GM18873 (cell line): Measurements from ENCODE around the gene ESRRA.

Experiments
- ATAC-seq: cut with Tn5 transposase; IDR thresholded peaks from one replicate; pipeline ENCODE4 v1.9.1; 2021; ENCODE audit warnings: mild to moderate bottlenecking, moderate library complexity, moderate number of reproducible peaks; ENCODE audit not compliant: unreplicated experiment, low FRiP score

The ESRRA gene

DNA sequence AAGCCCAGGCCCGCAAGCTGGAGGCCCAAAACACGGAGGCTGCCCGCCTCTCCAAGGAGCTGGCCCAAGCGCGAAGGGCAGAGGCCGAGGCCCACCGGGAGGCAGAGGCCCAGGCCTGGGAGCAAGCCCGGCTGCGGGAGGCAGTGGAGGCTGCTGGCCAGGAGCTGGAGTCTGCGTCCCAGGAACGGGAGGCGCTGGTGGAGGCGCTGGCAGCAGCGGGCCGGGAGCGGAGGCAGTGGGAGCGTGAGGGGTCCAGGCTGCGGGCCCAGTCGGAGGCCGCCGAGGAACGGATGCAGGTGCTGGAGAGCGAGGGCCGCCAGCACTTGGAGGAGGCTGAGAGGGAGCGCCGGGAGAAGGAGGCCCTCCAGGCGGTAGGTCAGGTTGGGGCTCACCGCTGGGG is 39.5 kb downstream of the ESRRA start:
- ATAC-seq, result no peak

DNA sequence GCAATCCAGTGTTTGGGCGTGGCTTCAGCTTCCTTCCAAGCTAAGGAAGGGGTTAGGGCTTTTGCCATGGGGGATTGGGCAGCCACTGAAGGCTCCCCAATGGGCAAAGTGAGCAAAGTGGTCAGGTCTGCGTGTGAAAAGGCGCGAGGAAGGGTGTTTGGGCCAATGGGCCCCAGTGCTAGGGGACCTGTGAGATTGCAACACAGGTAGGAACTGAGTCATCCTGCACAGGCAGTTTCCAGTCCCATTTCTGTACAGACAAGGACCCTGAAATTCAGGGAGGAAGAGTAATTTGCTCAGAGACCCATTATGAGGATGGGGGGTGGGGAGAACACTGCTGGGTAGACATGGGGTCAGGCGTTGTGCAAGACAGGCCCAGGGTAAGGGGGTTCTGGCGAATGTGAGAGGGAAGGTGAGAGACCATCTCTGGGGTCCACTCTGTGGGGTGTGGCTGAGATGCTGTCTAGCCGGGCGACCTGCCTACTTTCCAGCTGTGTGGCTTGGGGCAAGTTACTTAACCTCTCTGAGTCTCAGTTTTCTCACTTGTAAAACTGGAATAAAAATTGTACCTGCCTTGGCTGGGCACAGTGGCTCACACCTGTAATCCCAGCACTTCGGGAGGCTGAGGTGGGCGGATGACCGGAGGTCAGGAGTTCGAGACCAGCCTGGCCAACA is 42.0 kb downstream of the ESRRA start:
- ATAC-seq, result no peak

DNA sequence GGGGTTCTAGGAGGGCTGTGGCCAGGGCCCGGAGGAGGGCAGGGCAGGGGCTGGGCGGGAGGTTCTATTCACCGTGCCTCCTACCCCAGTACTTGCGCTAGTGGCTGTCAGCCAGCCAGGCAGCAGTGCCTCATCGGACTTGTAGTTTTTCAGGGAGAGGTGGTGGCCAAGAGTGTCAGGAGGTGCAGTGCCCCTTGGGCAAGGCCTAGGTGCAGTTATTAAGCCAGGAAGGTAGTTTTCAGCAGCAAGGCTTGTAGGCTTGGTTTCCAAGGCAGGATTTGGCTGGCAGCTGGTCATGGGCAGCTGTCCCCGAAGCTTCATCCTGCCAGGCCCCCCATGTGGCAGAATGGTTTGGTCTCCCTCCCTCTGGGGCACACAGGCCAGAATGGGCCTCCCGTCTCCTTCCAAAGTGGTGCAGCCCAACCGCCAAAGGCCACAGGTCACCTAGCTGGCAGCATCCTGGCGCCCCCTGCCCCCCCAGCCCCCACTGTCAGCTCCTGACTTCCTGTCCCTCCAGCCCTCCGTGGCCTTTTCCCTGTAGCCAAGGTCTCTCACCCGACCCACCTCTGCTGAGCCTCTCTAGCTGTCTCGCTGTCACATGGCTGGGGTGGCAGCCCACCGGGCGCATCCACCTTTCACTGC is 43.2 kb downstream of the ESRRA start:
- ATAC-seq, result no peak

DNA sequence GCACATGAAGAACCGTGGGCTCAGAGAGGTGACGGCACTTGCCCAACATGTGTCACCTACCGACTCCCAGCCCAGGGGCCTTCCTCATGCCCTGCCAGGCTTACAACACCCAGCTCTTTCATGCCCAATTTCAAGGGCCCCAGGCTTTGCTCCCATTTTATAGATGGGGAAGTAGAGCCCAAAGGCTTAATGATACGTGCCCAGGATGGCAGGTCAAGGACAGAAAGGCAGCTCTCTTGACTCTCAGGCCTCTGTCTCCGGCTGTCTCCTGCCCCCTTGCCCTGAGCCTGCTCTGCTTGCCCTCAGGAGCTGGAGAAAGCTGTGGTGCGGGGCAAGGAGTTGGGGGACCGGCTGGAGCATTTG is 43.7 kb downstream of the ESRRA start:
- ATAC-seq, result no peak

DNA sequence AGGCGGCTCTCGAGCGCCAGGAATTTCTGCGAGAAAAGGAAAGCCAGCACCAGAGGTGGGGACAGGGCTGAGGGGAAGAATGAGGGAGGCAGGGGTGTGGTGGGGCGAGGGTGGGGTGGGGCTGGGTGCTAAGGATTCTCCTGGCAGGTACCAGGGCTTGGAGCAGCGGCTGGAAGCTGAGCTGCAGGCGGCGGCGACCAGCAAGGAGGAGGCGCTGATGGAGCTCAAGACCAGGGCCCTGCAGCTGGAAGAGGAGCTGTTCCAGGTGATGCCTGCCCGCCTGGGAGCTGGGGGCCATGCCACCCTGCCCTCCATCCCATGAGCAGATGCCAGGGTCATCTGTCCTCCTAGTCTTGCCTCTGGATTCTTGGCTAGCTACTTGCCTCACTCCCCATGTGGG is 44.1 kb downstream of the ESRRA start:
- no peak for ATAC-seq

DNA sequence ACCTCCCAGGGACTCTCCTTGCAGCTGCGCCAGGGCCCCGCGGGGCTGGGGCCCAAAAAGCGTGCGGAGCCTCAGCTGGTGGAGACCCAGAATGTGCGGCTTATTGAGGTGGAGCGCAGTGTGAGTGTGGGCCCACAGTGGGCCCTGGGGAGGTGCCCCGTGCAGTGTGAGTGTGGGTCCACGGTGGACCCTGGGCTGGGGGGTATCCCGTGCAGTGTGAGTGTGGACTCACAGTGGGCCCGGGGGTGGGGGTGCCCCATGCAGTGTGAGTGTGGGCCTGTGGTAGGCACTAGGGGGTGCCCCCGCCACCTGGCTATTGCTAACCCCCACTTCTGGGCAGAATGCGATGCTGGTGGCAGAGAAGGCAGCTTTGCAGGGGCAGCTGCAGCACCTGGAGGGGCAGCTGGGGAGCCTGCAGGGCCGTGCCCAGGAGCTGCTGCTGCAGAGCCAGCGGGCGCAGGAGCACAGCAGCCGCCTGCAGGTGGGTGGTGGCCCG is 45.9 kb downstream of the ESRRA start:
- ATAC-seq, result no peak

DNA sequence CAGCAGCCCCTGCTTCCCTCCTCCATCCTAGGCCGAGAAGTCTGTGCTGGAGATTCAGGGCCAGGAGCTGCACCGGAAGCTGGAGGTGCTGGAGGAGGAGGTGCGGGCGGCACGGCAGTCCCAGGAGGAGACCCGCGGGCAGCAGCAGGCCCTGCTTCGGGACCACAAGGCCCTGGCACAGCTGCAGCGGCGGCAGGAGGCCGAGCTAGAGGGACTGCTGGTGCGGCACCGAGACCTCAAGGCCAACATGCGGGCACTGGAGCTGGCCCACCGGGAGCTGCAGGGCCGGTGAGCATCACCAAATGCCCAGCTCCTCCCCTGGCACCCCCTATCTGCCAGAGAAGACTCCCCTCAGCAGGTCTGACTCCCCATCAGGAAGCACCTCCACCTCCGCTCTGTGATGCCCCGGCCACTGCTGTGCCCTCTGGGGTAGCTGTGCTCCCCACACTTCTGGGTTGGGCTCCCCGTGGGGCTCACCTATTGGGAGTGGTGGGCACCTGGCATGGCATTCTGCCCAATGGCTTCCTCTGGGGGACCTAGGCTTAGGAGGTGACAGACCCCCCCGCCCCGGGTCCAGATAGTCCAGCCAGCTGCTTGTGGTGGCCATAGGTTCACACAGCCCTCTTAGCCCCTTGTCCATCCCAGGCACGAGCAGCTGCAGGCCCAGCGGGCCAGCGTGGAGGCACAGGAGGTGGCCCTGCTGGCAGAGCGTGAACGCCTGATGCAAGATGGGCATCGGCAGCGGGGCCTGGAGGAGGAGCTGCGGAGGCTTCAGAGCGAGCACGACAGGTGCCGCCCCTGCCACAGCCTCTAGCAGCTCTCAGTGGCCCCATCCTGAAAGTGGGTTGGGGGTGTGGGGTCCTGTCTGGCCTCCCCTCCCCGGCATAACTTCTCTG is 47.0 kb downstream of the ESRRA start:
- no peak for ATAC-seq

DNA sequence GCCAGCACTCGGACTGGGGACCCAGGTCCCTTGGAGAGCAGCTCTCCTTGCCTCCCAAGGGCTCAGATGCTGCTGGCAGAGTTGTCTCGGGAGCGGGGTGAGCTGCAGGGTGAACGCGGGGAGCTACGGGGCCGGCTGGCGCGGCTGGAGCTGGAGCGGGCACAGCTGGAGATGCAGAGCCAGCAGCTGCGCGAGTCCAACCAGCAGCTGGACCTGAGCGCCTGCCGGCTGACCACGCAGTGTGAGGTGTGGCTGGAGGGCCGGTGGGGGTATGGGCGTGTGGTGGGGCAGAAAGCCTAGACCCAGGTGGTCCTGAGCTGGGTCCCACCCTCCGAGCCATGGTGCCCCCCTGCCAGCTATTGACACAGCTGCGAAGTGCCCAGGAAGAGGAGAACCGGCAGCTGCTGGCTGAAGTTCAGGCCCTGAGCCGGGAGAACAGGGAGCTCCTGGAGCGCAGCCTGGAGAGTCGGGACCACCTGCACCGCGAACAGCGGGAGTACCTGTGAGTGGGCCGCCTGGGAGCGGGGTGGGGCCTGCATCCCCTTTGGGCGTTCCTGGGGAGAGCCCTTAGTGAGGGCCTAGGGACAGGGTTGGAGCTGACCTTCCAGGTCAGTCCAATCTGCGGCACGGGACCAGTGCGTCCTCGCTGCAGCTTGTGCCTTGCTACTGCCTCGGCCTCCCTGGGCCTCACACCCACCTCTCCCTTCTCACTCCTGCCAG is 47.8 kb downstream of the ESRRA start:
- no peak for ATAC-seq

DNA sequence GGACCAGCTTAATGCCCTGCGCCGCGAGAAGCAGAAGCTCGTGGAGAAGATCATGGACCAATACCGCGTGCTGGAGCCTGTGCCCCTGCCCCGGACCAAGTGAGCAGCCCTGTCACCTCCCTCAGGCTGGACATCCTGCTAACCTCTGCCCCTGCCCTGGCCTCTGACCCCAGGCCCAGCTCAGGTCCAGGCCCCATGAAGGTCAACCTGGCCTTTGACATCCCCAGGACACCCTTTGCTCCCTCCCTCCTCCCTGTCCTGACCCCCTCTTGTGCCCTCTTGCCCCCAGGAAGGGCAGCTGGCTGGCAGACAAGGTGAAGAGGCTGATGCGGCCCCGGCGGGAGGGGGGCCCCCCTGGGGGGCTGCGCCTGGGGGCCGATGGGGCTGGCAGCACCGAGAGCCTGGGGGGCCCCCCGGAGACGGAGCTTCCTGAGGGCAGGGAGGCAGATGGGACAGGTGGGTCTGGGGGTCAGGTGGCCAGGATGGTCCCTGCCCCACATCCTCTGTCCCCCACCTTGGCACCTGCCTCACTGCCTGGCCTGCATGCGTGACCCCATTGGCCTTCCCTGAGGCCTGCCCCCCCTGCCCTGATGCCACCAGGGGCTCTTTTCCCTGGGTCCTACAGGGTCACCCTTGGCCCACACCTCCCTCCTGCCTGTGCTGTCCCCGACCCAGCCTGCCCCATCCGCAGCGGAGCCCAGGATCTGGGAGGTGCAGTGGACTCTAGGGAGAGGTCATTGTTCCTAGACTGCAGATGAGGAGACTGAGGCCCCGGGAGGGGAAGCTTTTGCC is 48.6 kb downstream of the ESRRA start:
- ATAC-seq, result no peak

DNA sequence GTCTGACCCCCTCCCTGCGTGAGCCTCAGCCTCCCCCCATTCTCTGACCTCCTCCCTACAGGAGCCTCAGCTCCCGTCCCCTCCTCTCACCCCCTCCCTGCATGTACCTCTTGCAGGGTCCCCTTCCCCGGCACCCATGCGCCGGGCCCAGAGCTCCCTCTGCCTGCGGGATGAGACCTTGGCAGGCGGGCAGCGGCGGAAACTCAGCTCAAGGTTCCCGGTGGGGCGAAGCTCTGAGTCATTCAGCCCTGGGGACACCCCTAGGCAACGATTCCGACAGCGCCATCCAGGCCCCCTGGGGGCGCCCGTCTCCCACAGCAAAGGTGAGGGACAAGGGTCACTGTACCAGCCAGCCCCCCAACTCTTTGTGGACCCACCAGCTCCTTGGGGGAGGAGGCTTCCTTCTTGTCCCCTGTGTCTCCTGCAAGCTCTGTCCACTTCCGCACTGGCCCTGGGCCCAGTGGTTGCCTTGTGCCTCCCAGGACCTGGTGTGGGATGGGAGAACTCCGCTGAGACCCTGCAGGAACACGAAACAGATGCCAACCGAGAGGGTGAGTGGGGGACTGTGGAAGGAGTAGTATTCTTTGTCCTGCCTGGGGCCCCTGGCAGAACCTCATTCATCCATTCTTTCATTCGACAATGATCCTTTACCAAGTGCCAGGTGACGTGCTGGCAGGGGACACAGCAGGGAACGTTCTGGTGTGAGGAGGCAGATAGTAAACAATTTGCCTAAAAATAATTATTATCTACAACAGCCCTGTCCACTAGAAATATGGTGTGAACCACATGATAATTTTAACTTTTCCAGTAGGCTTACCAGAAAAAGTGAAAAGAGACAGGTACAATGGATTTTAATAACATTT is 50.0 kb downstream of the ESRRA start:
- no peak for ATAC-seq

DNA sequence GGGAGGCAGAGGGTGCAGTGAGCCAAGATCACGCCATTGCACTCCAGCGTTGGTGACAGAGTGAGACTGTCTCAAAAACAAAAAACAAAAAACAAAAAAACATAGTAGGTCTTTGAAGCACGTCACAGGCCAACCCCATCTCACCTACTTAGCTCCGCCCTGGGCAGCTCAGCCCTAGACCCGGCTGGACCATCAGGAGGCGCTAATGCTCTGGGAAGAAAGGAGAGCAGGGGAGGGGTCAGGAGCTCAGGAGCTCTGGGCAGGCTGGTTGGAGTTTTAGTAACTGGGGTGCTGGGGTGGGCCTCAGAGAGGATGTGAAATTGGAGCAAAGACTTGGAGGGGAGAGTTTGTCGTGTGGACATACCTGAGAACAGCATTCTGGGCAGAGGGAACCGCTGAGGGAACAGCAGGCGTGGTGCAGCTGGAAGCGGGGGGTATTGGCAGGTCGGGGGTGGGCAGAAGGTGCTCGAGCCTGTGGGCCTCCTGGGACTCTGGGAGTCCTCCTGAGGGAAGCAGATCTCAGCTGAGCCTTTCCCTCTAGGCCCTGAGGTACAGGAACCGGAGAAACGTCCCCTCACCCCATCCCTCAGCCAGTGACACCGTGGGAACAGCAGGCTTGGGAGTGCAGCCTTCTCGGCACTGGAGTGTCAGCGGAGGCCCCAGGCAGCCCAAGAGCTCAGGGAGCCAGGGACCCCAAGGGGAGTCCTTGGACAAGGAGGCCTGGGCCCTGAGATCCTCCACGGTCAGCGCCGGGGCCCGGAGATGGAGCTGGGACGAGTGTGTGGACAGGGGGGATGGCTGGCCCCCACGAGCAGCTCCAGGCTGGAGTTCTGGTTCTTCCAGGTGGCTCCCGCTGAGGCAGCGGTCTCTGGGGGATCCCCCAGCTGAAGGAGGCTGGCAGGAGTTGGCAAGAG is 51.4 kb downstream of the ESRRA start:
- ATAC-seq, result no peak

DNA sequence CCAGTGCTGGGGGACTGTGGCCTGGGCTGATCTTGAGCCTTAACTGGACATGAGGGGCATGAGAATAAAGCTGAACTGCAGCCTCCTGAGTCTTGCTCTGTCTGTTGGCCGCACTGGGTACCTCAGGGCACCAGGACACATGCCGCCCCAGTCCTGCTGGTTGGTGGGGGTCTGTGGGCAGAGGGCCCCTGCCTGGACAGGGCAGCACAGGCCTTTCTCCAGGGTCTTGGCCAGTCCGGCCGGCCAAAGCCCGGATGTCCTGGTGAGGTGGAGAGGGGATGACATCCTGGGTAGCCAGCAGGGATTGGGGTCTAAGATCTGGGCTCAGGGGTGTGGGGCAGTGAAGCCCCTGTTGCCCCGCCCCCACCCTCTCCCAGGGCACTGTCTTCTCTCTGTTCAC is 52.1 kb downstream of the ESRRA start:
- no peak for ATAC-seq

DNA sequence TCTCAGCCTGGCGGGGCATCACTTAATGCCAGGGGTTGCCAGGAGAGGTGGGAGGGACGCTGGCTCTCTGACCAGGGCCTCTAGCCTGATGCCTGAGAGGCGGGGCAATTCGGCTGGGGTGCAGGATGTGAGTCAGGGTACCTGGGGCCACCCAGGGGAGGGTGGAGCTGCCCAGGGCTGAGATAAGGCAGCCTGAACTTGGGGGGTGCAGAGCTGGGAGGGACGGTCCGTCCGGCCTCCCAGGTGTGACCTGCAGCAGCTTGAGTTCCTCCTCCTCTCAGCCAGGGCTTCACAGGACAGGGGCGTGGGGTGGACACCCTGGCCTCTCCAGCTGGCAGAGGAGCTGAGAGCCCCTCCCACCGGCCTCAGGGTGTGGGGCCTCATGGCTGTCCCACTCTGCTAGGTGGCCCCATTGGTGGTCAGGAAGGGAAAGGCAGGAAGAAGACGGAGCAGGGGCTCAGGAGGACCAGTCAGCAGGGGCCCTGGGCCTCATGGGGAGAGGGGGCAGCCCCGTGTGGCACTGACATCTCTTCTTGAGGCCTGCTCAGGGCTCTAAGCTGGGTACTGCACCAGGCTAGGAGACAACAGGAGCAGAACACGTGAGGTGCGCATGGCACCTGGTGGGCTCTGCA is 52.7 kb downstream of the ESRRA start:
- no peak for ATAC-seq

DNA sequence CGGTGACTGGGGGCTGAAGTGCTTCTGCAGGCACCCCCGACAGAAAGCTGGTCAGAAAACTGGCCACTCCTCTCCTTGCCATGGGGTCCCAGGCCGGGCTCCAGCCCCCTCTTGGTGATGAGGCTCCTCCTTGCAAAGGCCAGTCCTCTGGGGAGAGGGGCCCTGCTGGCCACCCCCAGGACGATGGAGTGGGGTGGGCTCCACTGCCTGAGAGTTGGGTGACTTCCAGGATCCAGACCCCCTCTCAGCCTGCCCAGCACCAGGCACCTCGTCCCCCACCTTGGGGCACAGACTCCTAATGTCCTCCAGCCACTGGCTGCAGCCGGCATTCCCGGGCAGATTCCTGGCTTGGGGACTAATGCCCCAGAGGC is 53.2 kb downstream of the ESRRA start:
- ATAC-seq, result no peak

DNA sequence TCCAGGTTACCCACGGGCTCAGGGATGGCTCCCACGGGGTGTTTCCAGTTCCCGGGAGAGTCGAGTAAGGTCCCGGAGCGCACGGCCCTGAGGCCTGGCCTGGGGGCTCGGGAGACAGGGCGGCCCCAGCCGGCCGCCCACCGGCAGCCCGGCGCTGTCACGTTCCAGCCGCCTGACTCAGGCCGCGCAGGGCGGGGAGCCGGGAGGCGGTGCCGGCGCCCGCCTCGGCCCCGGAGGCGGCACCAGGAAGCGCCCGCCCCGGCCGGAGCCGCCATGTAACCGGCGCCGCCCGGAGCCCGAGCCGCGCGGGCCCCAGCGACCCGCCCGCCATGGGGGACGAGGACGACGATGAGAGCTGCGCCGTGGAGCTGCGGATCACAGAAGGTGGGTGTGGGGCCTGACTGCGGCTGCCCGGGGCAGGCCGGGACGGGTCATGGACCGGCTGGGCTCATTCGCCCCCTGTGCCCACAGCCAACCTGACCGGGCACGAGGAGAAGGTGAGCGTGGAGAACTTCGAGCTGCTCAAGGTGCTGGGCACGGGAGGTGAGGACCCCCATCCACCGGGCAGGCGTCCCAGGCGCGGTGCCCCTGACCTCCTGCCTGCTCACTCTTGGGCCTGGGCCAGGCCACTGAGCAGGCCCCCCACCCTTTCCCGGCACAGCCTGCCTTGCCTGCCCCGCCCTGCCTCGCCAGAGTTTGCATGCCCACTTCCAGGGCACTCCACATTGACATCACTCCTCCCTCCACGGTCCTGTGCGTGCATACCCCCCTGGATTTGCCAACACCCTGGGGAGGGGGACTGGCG is 53.8 kb downstream of the ESRRA start, which contains the start of gene RPS6KA4:
Gene RPS6KA4, plus strand, starts transcription at position 256 of the 805 bp plus-strand sequence. Its CDS starts 74 bp downstream, at position 330.
- ATAC-seq, result no peak

DNA sequence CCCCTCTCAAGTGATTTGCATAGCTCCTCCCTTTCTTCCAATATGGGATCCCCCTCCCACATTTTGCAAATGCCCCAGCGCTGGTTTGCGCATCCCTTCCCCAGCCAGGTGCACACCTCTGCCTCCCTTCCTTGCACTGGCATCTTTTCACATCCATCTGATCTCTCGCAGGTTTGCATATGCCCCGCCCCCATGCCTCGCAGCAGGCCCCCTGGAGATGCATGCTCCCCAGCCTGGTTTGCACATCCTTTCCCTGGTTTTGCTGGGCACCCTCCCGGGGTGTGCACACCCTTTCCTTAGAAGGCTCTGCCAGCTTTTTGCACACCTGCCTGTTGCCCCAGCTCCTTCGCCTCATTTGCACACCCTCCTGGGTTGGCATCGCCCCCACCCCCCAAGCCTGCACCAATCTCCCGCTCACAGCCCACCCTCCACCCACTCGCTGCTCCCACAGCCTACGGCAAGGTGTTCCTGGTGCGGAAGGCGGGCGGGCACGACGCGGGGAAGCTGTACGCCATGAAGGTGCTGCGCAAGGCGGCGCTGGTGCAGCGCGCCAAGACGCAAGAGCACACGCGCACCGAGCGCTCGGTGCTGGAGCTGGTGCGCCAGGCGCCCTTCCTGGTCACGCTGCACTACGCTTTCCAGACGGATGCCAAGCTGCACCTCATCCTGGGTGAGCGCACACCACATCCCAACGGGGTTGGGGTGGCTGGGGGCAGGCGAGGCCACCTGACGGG is 54.6 kb downstream of the ESRRA start:
- ATAC-seq, result no peak
